Gastrocnemius medialis (tissue), 4 donors: ENCODE data around the gene ZNF283.

ENCODE experiments used
- CTCF ChIP-seq, 5 experiments: fragments of 450-650 bp in 3 of 5; fragments of 200-600 bp in 2 of 5; sonication (generic) in 2 of 5; IDR thresholded peaks in 4 of 5; conservative IDR thresholded peaks in 1 of 5; 1 replicate in 4 of 5; 2 replicates in 1 of 5; pipeline ENCODE4 v1.5.1; 2016 to 2019; ENCODE audit warnings: antibody characterized with exemption in 5 of 5, mild to moderate bottlenecking in 3 of 5, moderate library complexity in 3 of 5
- POLR2A ChIP-seq, 2 donors: fragments of 450-650 bp; IDR thresholded peaks; one replicate each; pipeline ENCODE4 v1.6.1; 2017; ENCODE audit warnings: antibody characterized with exemption in 2 of 2, mild to moderate bottlenecking in 2 of 2, moderate library complexity in 2 of 2

GRCh38 chr19:43790587-43790986, 36.5 kb upstream of the ZNF283 start:
- TF ChIP-seq POLR2A (IDR thresholded peaks at IDR 0.05) (no peak), CTCF (IDR thresholded peaks at IDR 0.05 in 4 of 5, conservative IDR thresholded peaks at IDR 0.05 in 1 of 5) (no peak)
